MM.1S (cell line): ENCODE results near the gene TYW1.
"Not testable (repeated sequence)": the region's sequence is repeated elsewhere in the genome, so short reads cannot be mapped to it uniquely, and the experiment has no call there.

ENCODE experiments used
- DNase-seq: peaks from one replicate; pipeline ENCODE4 v3.0.0-alpha.2; 2015
- H2AFZ ChIP-seq: fragments of 300-600 bp; sonication (generic); 2 replicates; pipeline ENCODE4 v1.6.0; 2016; ENCODE audit warnings: antibody characterized with exemption, low read length
- H3F3A ChIP-seq: fragments of 300-600 bp; sonication (generic); 2 replicates; pipeline ENCODE4 v1.6.1; 2016; ENCODE audit warnings: mild to moderate bottlenecking, antibody characterized with exemption, low read length, moderate library complexity, mixed read lengths; ENCODE audit not compliant: insufficient read depth
- H3K27ac ChIP-seq: fragments of 300-600 bp; sonication (generic); 2 replicates; pipeline ENCODE4 v1.5.1; 2016; ENCODE audit warnings: mild to moderate bottlenecking, low read length
- H3K27me3 ChIP-seq: fragments of 300-600 bp; sonication (generic); replicated peaks from 2 replicates; pipeline ENCODE4 v1.6.0; 2016; ENCODE audit warnings: low read length; ENCODE audit not compliant: insufficient read depth
- H3K36me3 ChIP-seq: fragments of 300-600 bp; sonication (generic); replicated peaks from 2 replicates; pipeline ENCODE4 v1.6.1; 2016; ENCODE audit warnings: mild to moderate bottlenecking, low read length, mixed read lengths; ENCODE audit not compliant: insufficient read depth
- H3K4me1 ChIP-seq: fragments of 300-600 bp; sonication (generic); 2 replicates; pipeline ENCODE4 v1.6.1; 2016; ENCODE audit warnings: low read length, mixed read lengths
- H3K4me2 ChIP-seq: fragments of 300-600 bp; sonication (generic); 2 replicates; pipeline ENCODE4 v1.6.0; 2016; ENCODE audit warnings: low read depth, low read length
- H3K4me3 ChIP-seq: fragments of 300-600 bp; sonication (generic); 2 replicates; pipeline ENCODE4 v1.5.1; 2016; ENCODE audit warnings: low read length, mixed read lengths
- H3K79me2 ChIP-seq: fragments of 300-600 bp; sonication (generic); 2 replicates; pipeline ENCODE4 v1.6.1; 2016; ENCODE audit warnings: mixed run types, low read length, mixed read lengths
- H3K9ac ChIP-seq: fragments of 300-600 bp; sonication (generic); 2 replicates; pipeline ENCODE4 v1.6.1; 2016; ENCODE audit warnings: low read length, mixed read lengths
- H3K9me2 ChIP-seq: fragments of 300-600 bp; sonication (generic); replicated peaks from 2 replicates; pipeline ENCODE4 v1.6.1; 2016; ENCODE audit warnings: mild to moderate bottlenecking, low read length, mixed read lengths; ENCODE audit not compliant: insufficient read depth
- H3K9me3 ChIP-seq: fragments of 300-600 bp; sonication (generic); replicated peaks from 2 replicates; pipeline ENCODE4 v1.6.1; 2016; ENCODE audit warnings: mild to moderate bottlenecking, low read length, mixed read lengths; ENCODE audit not compliant: insufficient read depth
- H4K20me1 ChIP-seq: fragments of 300-600 bp; sonication (generic); 2 replicates; pipeline ENCODE4 v1.6.1; 2016; ENCODE audit warnings: mild to moderate bottlenecking, low read length, moderate library complexity, mixed read lengths; ENCODE audit not compliant: insufficient read depth
- CTCF ChIP-seq: fragments of 300-600 bp; sonication (generic); IDR thresholded peaks from 2 replicates; pipeline ENCODE4 v1.5.1; 2016; ENCODE audit warnings: antibody characterized with exemption, low read length, mixed read lengths
- EZH2 ChIP-seq: fragments of 300-600 bp; sonication (generic); optimal IDR thresholded peaks from 2 replicates; pipeline ENCODE3; 2017; ENCODE audit warnings: low read depth, mild to moderate bottlenecking, antibody characterized with exemption, low read length, mixed read lengths
- EZH2phosphoT487 ChIP-seq: fragments of 300-600 bp; sonication (generic); IDR thresholded peaks from 2 replicates; pipeline ENCODE4 v1.6.1; 2018; ENCODE audit warnings: antibody characterized with exemption, low read length

Gene TYW1

GRCh38 chr7:67267914-67268313 lies 271.3 kb downstream of the TYW1 start:
- H3K79me2 ChIP-seq: no peaks in the 10 kb centered on the region
- H3K4me2 ChIP-seq: no peak overlapping the region
- H3K9ac ChIP-seq: no peak overlapping the region
- no peaks in the 10 kb centered on the region for H3K9me3 ChIP-seq
- no peaks in the 10 kb centered on the region for H4K20me1 ChIP-seq
- no peaks in the 10 kb centered on the region for H3K9me2 ChIP-seq
- no peak overlapping the region for H3K4me3 ChIP-seq
- no peaks in the 10 kb centered on the region for H3K27me3 ChIP-seq
- no peak overlapping the region for H2AFZ ChIP-seq
- H3F3A ChIP-seq: no peaks in the 10 kb centered on the region
- H3K27ac ChIP-seq: no peak overlapping the region
- no peak for DNase-seq
- no peaks in the 10 kb centered on the region for H3K4me1 ChIP-seq
- no peaks in the 10 kb centered on the region for H3K36me3 ChIP-seq
- no peak for TF ChIP-seq EZH2
- no peak for TF ChIP-seq EZH2phosphoT487
- TF ChIP-seq CTCF: no peak

GRCh38 chr7:67269916-67270315 lies 273.3 kb downstream of the TYW1 start:
- DNase-seq, H3K4me1 ChIP-seq, H4K20me1 ChIP-seq, H3K79me2 ChIP-seq, H2AFZ ChIP-seq, H3K4me2 ChIP-seq, H3K9ac ChIP-seq, H3K9me2 ChIP-seq, H3K27ac ChIP-seq, H3K27me3 ChIP-seq, H3K4me3 ChIP-seq, H3K9me3 ChIP-seq, H3K36me3 ChIP-seq, H3F3A ChIP-seq: not testable (repeated sequence)
